ENCODE results near the gene PRKAA2. TPM values are rescaled to one million over a fixed set of nuclear protein-coding genes. Genes with fewer than 3 reads are reported as not detected.

The PRKAA2 gene
- total RNA-seq, 4 donors from 2014 or later, result 1.1 to 4.3 (median 1.3) TPM

- Histone ChIP-seq H3K4me1 (no peaks in the 10 kb centered on the region), H3K4me3 (no peak overlapping the region), H3K9me3 (no peaks in the 10 kb centered on the region), H3K27ac (no peak overlapping the region), H3K27me3 (peaks cover 6% of the 10 kb centered on the region), H3K36me3 (no peaks in the 10 kb centered on the region)
- no peak for TF ChIP-seq CTCF (IDR thresholded peaks at IDR 0.05)
- no peak for TF ChIP-seq POLR2AphosphoS5 (IDR thresholded peaks at IDR 0.05)
- TF ChIP-seq EP300 (IDR thresholded peaks at IDR 0.05), result no peak
- no peak for DNase-seq (ENCODE audit: low spot score in 2 of 2)
Measured at GRCh38 chr1:56626546-56626945, 18.6 kb upstream of the PRKAA2 start.

GRCh38 chr1:56627019-56627635 is 18.0 kb upstream of the PRKAA2 start:
- H3K9me3 ChIP-seq, result no peaks in the 10 kb centered on the region
- H3K4me1 ChIP-seq, result no peaks in the 10 kb centered on the region
- no peak for DNase-seq (ENCODE audit: low spot score in 2 of 2)
- H3K27me3 ChIP-seq, result peaks cover 6% of the 10 kb centered on the region
- H3K36me3 ChIP-seq, result no peaks in the 10 kb centered on the region
- no peak for TF ChIP-seq CTCF (IDR thresholded peaks at IDR 0.05)
- no peak for TF ChIP-seq EP300 (IDR thresholded peaks at IDR 0.05)
- no peak for TF ChIP-seq POLR2A (IDR thresholded peaks at IDR 0.05)
- TF ChIP-seq POLR2AphosphoS5 (IDR thresholded peaks at IDR 0.05), result no peak
- WGBS, result 79% methylated on average over 3 of the region's 3 CpGs
- no peak overlapping the region for H3K4me3 ChIP-seq
- no peak overlapping the region for H3K27ac ChIP-seq

GRCh38 chr1:56627636-56628039 is 17.5 kb upstream of the PRKAA2 start:
- Histone ChIP-seq H3K9me3 (no peaks in the 10 kb centered on the region), H3K4me1 (no peaks in the 10 kb centered on the region), H3K36me3 (no peaks in the 10 kb centered on the region), H3K27me3 (peaks cover 9% of the 10 kb centered on the region), H3K27ac (no peak overlapping the region), H3K4me3 (no peak overlapping the region)
- no peak for DNase-seq (ENCODE audit: low spot score in 2 of 2)
- TF ChIP-seq POLR2AphosphoS5 (IDR thresholded peaks at IDR 0.05), result no peak
- TF ChIP-seq EP300 (IDR thresholded peaks at IDR 0.05), result no peak
- no peak for TF ChIP-seq CTCF (IDR thresholded peaks at IDR 0.05)
- TF ChIP-seq POLR2A (IDR thresholded peaks at IDR 0.05), result no peak
- WGBS, result 83% methylated on average over 3 of the region's 3 CpGs

- Histone ChIP-seq H3K9me3 (no peaks in the 10 kb centered on the region), H3K4me3 (no peak overlapping the region), H3K27me3 (peaks cover 3% of the 10 kb centered on the region), H3K36me3 (no peaks in the 10 kb centered on the region), H3K4me1 (no peaks in the 10 kb centered on the region), H3K27ac (no peak overlapping the region)
- TF ChIP-seq CTCF (IDR thresholded peaks at IDR 0.05), result no peak
- TF ChIP-seq POLR2A (IDR thresholded peaks at IDR 0.05), result no peak
- TF ChIP-seq EP300 (IDR thresholded peaks at IDR 0.05), result no peak
- no peak for TF ChIP-seq POLR2AphosphoS5 (IDR thresholded peaks at IDR 0.05)
- DNase-seq (ENCODE audit: low spot score in 2 of 2), result no peak
Measured at GRCh38 chr1:56630786-56631185, 14.3 kb upstream of the PRKAA2 start.

- Histone ChIP-seq H3K4me1 (no peaks in the 10 kb centered on the region), H3K9me3 (no peaks in the 10 kb centered on the region), H3K27ac (no peak overlapping the region), H3K36me3 (no peaks in the 10 kb centered on the region), H3K4me3 (no peak overlapping the region), H3K27me3 (peaks cover 3% of the 10 kb centered on the region)
- DNase-seq (ENCODE audit: low spot score in 2 of 2), result no peak
- WGBS, result 78% methylated on average over 2 of the region's 2 CpGs
- TF ChIP-seq CTCF (IDR thresholded peaks at IDR 0.05), result no peak
- no peak for TF ChIP-seq POLR2AphosphoS5 (IDR thresholded peaks at IDR 0.05)
- TF ChIP-seq POLR2A (IDR thresholded peaks at IDR 0.05), result no peak
- TF ChIP-seq EP300 (IDR thresholded peaks at IDR 0.05), result no peak
Measured at GRCh38 chr1:56631901-56632300, 13.2 kb upstream of the PRKAA2 start.

Measured in suprapubic skin (tissue), 4 donors.